ENCODE measurements around the gene L3MBTL3. TPM values are rescaled to one million over a fixed set of nuclear protein-coding genes. Genes with fewer than 3 reads are reported as not detected.

Gene L3MBTL3
- total RNA-seq, 1 experiment from 2014 or later = 4.7 TPM

DNA sequence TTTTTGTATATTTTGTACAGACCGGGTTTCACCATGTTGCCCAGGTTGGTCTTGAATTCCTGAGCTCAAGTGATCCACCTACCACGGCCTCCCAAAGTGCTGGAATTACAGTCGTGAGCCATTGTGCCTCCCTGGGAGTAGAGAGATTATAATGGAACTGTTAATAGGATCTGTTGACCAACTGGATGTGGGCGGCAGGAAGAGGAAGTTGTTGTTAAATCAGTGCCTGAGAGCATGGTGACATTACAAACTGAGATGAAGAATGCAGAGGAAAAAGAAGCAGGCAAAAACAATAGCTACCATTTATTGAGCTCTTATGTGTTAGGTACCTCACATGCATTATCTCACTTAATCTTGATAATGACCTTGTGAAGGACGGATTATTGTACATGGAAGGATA, 9.2 kb upstream of the L3MBTL3 start:
- Histone ChIP-seq H4K8ac (replicated peaks; ENCODE audit: insufficient read length, low read depth, low read length) (no peak overlapping the region), H3K4me2 (ENCODE audit: insufficient read depth, insufficient read length, low read length) (no peak overlapping the region), H4K91ac (ENCODE audit: insufficient read length, low read depth, low read length) (no peak overlapping the region), H3K14ac (ENCODE audit: insufficient read depth, low read length) (no peak overlapping the region), H3K23me2 (ENCODE audit: insufficient read length, low read depth, low read length, poor library complexity, severe bottlenecking) (no peaks in the 10 kb centered on the region), H2AK5ac (ENCODE audit: insufficient read length, low read length) (no peak overlapping the region), H2BK20ac (ENCODE audit: low read depth, low read length, poor library complexity, severe bottlenecking) (no peak overlapping the region), H2BK15ac (ENCODE audit: low read depth, low read length) (no peak overlapping the region), H2BK5ac (ENCODE audit: insufficient read length, low read length) (no peak overlapping the region), H3K18ac (ENCODE audit: insufficient read length, low read depth, low read length) (no peak overlapping the region), H4K20me1 (ENCODE audit: control insufficient read depth, insufficient read depth, insufficient read length) (no peaks in the 10 kb centered on the region), H3K79me2 (ENCODE audit: insufficient read depth, low read length) (no peaks in the 10 kb centered on the region), H3K23ac (ENCODE audit: insufficient read length, low read depth, low read length) (no peak overlapping the region), H3K79me1 (ENCODE audit: insufficient read depth, low read depth, low read length, poor library complexity, severe bottlenecking) (no peaks in the 10 kb centered on the region), H3K56ac (ENCODE audit: insufficient read length, low read depth, low read length) (no peak overlapping the region), H3K9ac (ENCODE audit: extremely low read depth, insufficient read length, low read length) (no peak overlapping the region), H3T11ph (ENCODE audit: low read length) (no peak overlapping the region), H3K4me1 (ENCODE audit: insufficient read depth, low read length) (no peaks in the 10 kb centered on the region; the same call in 1 of the 2 replicates), H3K27me3 (ENCODE audit: insufficient read depth, low read length) (no peaks in the 10 kb centered on the region), H3K4ac (ENCODE audit: low read depth, low read length) (no peak overlapping the region), H2BK12ac (ENCODE audit: insufficient read length, low read depth, low read length) (no peak overlapping the region), H2BK120ac (ENCODE audit: low read depth, low read length, poor library complexity, severe bottlenecking) (no peak overlapping the region), H4K5ac (ENCODE audit: insufficient read length, low read depth, low read length) (no peak overlapping the region), H3K27ac (ENCODE audit: insufficient read length, low read depth, low read length) (no peak overlapping the region), H3K9me3 (ENCODE audit: control insufficient read depth, low read depth, low read length) (no peaks in the 10 kb centered on the region), H2AFZ (ENCODE audit: low read length) (no peak overlapping the region)
- WGBS (ENCODE audit: extremely low coverage, insufficient read length, low lambda C conversion rate) = no CpG with 5 or more reads among the region's 5 CpGs
- peaks cover 2% of the 10 kb centered on the region; the same call in 1 of the 2 replicates for H3K27me3 Mint-ChIP-seq (ENCODE audit: low read depth)
- no peak for DNase-seq
- peaks cover 3 to 11% of the 10 kb centered on the region in 2 experiments for H3K4me1 Mint-ChIP-seq
- H3K9me3 Mint-ChIP-seq = peaks cover 0 to 5% of the 10 kb centered on the region in 2 experiments; a peak in 2 of 5 replicates
- peaks cover 0 to 4% (median 0%) of the 10 kb centered on the region in 3 experiments; a peak in 1 of 7 replicates for H3K36me3 Mint-ChIP-seq (ENCODE audit: insufficient read depth in 1 of 3, low read depth in 3 of 3)
- H3K4me3 Mint-ChIP-seq = no peak overlapping the region
- H3K27ac Mint-ChIP-seq = no peak overlapping the region
- TF ChIP-seq CTCF (conservative IDR thresholded peaks at IDR 0.05) = no peak
